22Rv1 (cell line): Measurements from ENCODE around the gene PHACTR1.

ENCODE experiments used
- H3K27ac ChIP-seq: fragments of 450-650 bp; 2 replicates; pipeline ENCODE4 v1.5.1; 2017
- CTCF ChIP-seq: fragments of 450-650 bp; IDR thresholded peaks from 2 replicates; pipeline ENCODE4 v1.5.1; 2017; ENCODE audit warnings: mild to moderate bottlenecking
- ZFX ChIP-seq: fragments of 450-650 bp; IDR thresholded peaks from 2 replicates; pipeline ENCODE4 v1.6.1; 2017; ENCODE audit warnings: antibody characterized with exemption, borderline replicate concordance

PHACTR1 gene

GRCh38 chr6:13032566-13032965 lies 316.0 kb downstream of the PHACTR1 start:
- H3K27ac ChIP-seq: no peak overlapping the region
- TF ChIP-seq ZFX: no peak
- TF ChIP-seq CTCF: no peak

- TF ChIP-seq ZFX (no peak), CTCF (no peak)
- no peak overlapping the region for H3K27ac ChIP-seq
Measured at GRCh38 chr6:13033145-13033544, 316.6 kb downstream of the PHACTR1 start.

- no peak overlapping the region for H3K27ac ChIP-seq
- TF ChIP-seq ZFX (no peak), CTCF (no peak)
Measured at GRCh38 chr6:13034316-13034715, 317.7 kb downstream of the PHACTR1 start.

- TF ChIP-seq CTCF: no peak
- TF ChIP-seq ZFX: no peak
- no peak overlapping the region for H3K27ac ChIP-seq
Measured at GRCh38 chr6:13035606-13036005, 319.0 kb downstream of the PHACTR1 start.

- no peak overlapping the region for H3K27ac ChIP-seq
- TF ChIP-seq ZFX: no peak
- TF ChIP-seq CTCF: no peak
Measured at GRCh38 chr6:13038315-13038714, 321.7 kb downstream of the PHACTR1 start.

GRCh38 chr6:13038741-13039190 lies 322.2 kb downstream of the PHACTR1 start:
- no peak for TF ChIP-seq CTCF
- TF ChIP-seq ZFX: no peak

GRCh38 chr6:13044390-13044789 lies 327.8 kb downstream of the PHACTR1 start:
- TF ChIP-seq CTCF (no peak), ZFX (no peak)
- H3K27ac ChIP-seq: no peak overlapping the region

More at GRCh38 chr6:13038741-13039190, 322.2 kb downstream of the PHACTR1 start:
- no peak overlapping the region for H3K27ac ChIP-seq
